HG02588 (cell line): Measurements from ENCODE around the gene AWAT2.

ENCODE experiments used
- ATAC-seq: cut with Tn5 transposase; IDR thresholded peaks from one replicate; pipeline ENCODE4 v1.9.1; 2021; ENCODE audit warnings: mild to moderate bottlenecking, moderate library complexity; ENCODE audit not compliant: unreplicated experiment

The AWAT2 gene

GRCh38 chrX:70042399-70043371 lies 7.1 kb downstream of the AWAT2 start:
- ATAC-seq = no peak

GRCh38 chrX:70041993-70042392 lies 7.7 kb downstream of the AWAT2 start:
- no peak for ATAC-seq

- no peak for ATAC-seq
Observed at GRCh38 chrX:70039758-70040157, 10.0 kb downstream of the AWAT2 start.

GRCh38 chrX:70038951-70039350 lies 10.8 kb downstream of the AWAT2 start:
- ATAC-seq = no peak

DNA sequence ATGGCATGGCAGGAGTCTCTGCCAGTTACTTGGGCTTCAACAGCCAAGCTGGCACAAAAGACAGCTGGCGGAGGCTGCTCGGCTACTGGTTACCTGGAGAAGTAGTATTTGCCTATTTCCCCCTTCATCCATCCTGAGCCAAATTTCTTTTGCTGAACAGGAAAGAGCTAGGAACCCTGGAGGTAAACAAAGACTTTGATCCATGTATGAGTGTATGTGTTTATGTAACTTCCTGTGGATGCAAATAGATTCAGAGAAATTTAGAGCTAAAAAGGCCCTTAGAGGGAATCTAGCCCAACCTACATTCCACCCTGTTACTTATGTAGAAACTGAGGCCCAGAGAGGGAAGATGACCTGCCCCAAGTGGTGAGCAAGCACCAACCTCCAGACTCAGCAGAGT lies 11.2 kb downstream of the AWAT2 start:
- no peak for ATAC-seq

- no peak for ATAC-seq
Observed at GRCh38 chrX:70034646-70035045, 15.1 kb downstream of the AWAT2 start.

GRCh38 chrX:70033348-70034051 lies 16.2 kb downstream of the AWAT2 start:
- no peak for ATAC-seq

DNA sequence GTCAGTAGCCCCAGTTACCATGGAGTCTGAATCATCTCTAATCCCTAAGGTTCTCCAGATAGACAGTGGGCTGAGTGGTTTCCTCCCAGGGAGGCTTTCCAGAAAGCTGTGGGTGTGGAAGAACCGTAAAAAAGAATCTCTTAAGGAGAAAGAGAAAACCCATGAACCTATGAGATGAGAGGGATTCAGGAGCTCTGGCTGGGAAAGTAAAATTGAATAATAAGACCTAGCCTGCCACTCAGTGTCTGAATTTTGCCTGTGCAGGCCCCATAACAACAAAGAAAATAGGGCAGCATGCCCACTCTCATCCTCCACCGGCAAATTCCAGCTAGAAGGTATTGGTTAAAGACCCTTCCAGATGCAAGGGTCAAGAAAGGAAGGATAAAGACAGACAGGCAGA lies 16.9 kb downstream of the AWAT2 start:
- no peak for ATAC-seq

DNA sequence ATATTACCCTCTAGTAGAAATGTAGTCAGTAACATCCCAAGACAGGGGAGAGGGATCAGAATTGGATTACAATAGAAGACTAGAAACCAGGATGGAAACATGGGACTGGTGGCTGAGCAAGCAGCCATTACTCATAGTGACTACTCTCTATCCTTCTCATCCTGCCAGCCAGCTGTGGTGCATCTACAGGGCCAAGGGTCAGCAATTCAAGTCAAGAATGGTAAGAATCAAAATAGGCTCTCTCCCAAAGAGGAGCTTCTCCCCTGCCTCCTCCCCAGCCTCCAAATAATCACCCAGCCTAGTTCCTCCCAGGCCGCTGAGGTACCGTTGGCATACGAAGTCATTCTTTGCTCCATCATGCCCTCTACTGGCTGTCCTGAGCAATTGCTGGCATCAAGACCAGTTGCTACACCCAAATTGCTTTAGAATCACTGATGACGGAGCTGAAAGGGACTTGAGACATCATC lies 19.4 kb downstream of the AWAT2 start:
- no peak for ATAC-seq

- ATAC-seq = no peak
Observed at GRCh38 chrX:70029863-70030262, 19.9 kb downstream of the AWAT2 start.

GRCh38 chrX:70026851-70027200 lies 22.9 kb downstream of the AWAT2 start:
- ATAC-seq = no peak

DNA sequence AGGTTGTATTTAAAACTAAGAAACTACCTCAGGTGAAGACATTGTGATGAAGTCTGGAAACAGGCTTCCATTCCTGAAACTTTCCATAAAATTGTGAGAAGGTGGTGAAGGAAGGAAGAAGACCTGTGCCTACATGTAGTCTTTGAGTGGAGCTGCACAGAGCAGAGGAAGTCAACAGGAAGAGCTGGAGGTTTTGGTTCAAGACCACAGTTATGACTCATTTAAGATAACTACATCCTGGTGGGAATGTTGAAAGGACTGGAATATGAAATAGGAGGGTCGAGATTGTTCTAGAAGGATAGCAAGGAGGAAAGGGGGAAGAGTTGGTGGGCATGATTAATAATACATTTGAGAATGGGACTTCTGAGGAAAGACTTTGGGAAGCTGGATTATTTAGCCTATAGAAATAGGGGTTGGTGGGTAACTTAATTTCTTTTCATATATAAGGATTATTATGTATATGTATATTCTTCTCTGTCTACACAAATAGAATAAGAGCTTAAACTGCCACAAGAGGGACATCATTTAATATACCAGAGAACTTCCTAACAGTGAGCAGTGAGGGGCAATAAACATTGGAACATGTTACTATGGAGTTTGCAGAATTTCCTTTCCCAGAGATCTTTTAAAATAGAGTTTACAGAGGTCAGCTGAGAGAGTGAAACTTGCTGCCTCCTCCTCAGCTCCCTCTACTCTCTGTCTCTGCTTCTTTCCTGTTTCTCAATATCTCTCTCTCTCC lies 23.5 kb downstream of the AWAT2 start:
- ATAC-seq = no peak

- ATAC-seq = no peak
Observed at GRCh38 chrX:70025464-70025863, 24.3 kb downstream of the AWAT2 start.

DNA sequence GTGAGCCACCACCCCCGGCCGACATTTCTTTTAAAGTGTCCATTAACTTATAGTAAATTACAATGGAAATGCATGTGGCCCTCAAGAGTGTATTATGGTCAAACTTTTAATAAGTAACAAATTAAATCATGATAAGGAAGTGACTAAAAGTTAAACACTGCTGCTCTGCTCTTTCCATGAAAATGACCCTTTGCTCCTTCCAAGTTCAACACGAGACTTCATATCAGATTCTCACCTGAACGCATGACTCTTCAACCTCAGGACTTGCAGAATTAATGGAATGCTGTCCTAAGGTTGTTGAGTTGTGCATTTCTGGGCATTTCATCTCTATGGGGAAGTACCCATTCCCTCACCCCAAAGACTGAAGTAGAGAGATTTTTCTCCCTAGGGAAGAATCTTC lies 27.1 kb downstream of the AWAT2 start:
- ATAC-seq = no peak

DNA sequence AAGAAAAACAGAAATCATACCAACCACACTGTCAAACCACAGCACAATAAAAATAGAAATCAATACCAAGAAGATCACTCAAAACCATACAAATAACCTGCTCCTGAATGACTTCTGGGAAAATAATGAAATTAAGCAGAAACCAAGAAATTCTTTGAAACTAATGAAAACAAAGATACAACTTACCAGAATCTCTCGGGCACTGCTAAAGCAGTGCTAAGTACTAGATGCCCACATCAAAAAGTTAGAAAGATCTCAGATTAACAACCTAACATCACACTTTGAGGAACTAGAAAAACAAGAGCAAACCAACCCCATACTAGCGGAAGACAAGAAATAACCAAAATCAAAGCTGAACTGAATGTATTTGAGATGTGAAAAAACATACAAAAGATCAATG lies 33.2 kb downstream of the AWAT2 start:
- ATAC-seq = no peak

GRCh38 chrX:70013466-70014381 lies 36.0 kb downstream of the AWAT2 start:
- ATAC-seq = no peak

DNA sequence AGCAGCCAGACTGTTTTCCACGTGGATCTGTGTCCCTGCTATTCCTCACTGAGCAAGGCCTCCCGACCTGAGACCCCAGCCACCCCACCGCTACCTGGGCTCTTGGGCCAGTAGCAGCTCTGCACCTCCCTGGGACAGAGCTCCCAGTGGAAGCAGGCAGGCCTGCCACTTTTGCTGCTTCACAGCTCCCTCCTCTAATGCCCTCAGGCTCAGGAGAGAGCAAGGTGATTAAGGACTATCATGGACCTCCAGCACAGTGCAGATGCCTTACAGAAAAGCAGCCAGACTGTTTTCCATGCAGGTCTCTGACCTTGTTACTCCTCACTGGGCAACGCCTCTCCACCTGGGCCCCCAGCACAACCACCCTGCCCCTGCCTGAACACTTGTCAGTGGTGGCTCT lies 37.0 kb downstream of the AWAT2 start:
- ATAC-seq = no peak

DNA sequence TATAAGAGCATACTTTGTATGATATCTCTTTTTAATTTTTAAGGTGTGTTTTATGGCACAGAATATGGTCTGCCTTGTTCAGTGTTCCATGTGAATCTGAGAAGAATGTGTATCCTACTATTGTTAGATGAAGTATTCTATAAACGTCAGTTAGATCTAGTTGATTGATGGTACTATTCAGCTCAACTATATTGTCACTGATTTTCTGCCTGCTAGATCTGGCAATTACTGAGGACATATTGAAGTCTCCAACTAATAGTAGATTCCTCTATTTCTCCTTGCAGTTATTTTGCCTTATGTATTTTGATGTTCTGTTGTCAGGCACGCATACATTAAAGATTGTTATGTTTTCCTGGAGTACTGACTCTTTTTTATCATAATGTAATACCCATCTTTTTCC lies 39.8 kb downstream of the AWAT2 start:
- no peak for ATAC-seq

- ATAC-seq = no peak
Observed at GRCh38 chrX:70009049-70009448, 40.7 kb downstream of the AWAT2 start.

- no peak for ATAC-seq
Observed at GRCh38 chrX:70007946-70008345, 41.8 kb downstream of the AWAT2 start.
